Thyroid gland (tissue), 4 donors: Measurements from ENCODE around the gene PTPRR. TPM values are rescaled to one million over a fixed set of nuclear protein-coding genes. Genes with fewer than 3 reads are reported as not detected.

ENCODE experiments used
- DNase-seq, 2 donors: peaks; one replicate each; pipeline ENCODE4 v3.0.0-alpha.2; 2019
- H3K27ac ChIP-seq, 3 donors: fragments of 200-600 bp; sonication (generic); 1 replicate in 2 of 3; 2 replicates in 1 of 3; pipeline ENCODE4 v1.5.1; 2016 to 2019; ENCODE audit warnings: mild to moderate bottlenecking in 1 of 3, moderate library complexity in 1 of 3
- H3K27me3 ChIP-seq: fragments of 200-600 bp; sonication (generic); one replicate; pipeline ENCODE4 v1.5.1; 2019
- H3K36me3 ChIP-seq, 2 donors: fragments of 200-600 bp; sonication (generic); one replicate each; pipeline ENCODE4 v1.5.1; 2016 to 2019
- H3K4me1 ChIP-seq, 2 donors: fragments of 200-600 bp; sonication (generic); one replicate each; pipeline ENCODE4 v1.5.1; 2017 to 2019
- H3K4me3 ChIP-seq, 3 donors: fragments of 200-600 bp; sonication (generic); replicated peaks in 1 of 3; 1 replicate in 2 of 3; 2 replicates in 1 of 3; pipeline ENCODE4 v1.5.1; 2016; ENCODE audit warnings: mild to moderate bottlenecking in 1 of 3
- H3K9me3 ChIP-seq: fragments of 200-600 bp; sonication (generic); one replicate; pipeline ENCODE4 v1.5.1; 2017
- CTCF ChIP-seq, 6 experiments: fragments of 200-600 bp in 3 of 6; fragments of 450-650 bp in 3 of 6; sonication (generic) in 3 of 6; IDR thresholded peaks; one replicate each; pipeline ENCODE4 v1.5.1; 2016 to 2019; ENCODE audit warnings: antibody characterized with exemption in 6 of 6, mild to moderate bottlenecking in 2 of 6, inconsistent platforms in 1 of 6, moderate library complexity in 1 of 6
- POLR2A ChIP-seq, 2 donors: fragments of 450-650 bp; IDR thresholded peaks; one replicate each; pipeline ENCODE4 v1.6.1; 2017; ENCODE audit warnings: antibody characterized with exemption in 2 of 2, mild to moderate bottlenecking in 2 of 2, moderate library complexity in 1 of 2
- WGBS, 2 donors: methylation state at CpG; one replicate each; pipeline ENCODE4 v1.1.5; 2017; 5-methylcytosine and 5-hydroxymethylcytosine counted together
- intact Hi-C: fragments of 100-400 bp; cut with DNase I; formaldehyde crosslinking; loops from one replicate; pipeline ENCODE4 v1.15.1; 2023
- total RNA-seq, 4 donors: library from RNA; depleted of rRNA; stranded (reverse); fragments of >200 nt; gene quantifications; one replicate each; pipeline ENCODE4 v1.2.3, GENCODE V29; 2016

PTPRR gene
- total RNA-seq, 4 donors from 2014 or later, result 0.39 to 0.94 (median 0.67) TPM; not detected in 1

- intact Hi-C loops, result no loop called here
- H3K4me1 ChIP-seq, result no peaks in the 10 kb centered on the region
- H3K27me3 ChIP-seq, result no peaks in the 10 kb centered on the region
- no peaks in the 10 kb centered on the region for H3K9me3 ChIP-seq
- H3K4me3 ChIP-seq, result no peak overlapping the region
- 91 to 93% methylated on average over 2 of the region's 2 CpGs for WGBS, 2 donors
- H3K27ac ChIP-seq, result no peak overlapping the region
- no peak for DNase-seq
- no peaks in the 10 kb centered on the region for H3K36me3 ChIP-seq
- TF ChIP-seq CTCF (IDR thresholded peaks at IDR 0.05) (no peak), POLR2A (IDR thresholded peaks at IDR 0.05) (no peak)
These were observed 123.5 kb downstream of the PTPRR start for GRCh38 chr12:70796989-70797388.

GRCh38 chr12:70795608-70796007 is 124.9 kb downstream of the PTPRR start:
- no peak for DNase-seq
- no peak for TF ChIP-seq POLR2A (IDR thresholded peaks at IDR 0.05)
- TF ChIP-seq CTCF (IDR thresholded peaks at IDR 0.05), result no peak
- Histone ChIP-seq H3K9me3 (no peaks in the 10 kb centered on the region), H3K4me1 (no peaks in the 10 kb centered on the region), H3K36me3 (no peaks in the 10 kb centered on the region), H3K4me3 (no peak overlapping the region), H3K27me3 (no peaks in the 10 kb centered on the region), H3K27ac (no peak overlapping the region)
- intact Hi-C loops, result no loop called here
- 91 to 93% methylated on average over 4 of the region's 4 CpGs for WGBS, 2 donors

- TF ChIP-seq CTCF (IDR thresholded peaks at IDR 0.05), result no peak
- no peak for TF ChIP-seq POLR2A (IDR thresholded peaks at IDR 0.05)
- intact Hi-C loops, result no loop called here
- Histone ChIP-seq H3K27me3 (no peaks in the 10 kb centered on the region), H3K4me3 (no peak overlapping the region), H3K36me3 (no peaks in the 10 kb centered on the region), H3K4me1 (no peaks in the 10 kb centered on the region), H3K27ac (no peak overlapping the region), H3K9me3 (no peaks in the 10 kb centered on the region)
- no peak for DNase-seq
These were observed 126.4 kb downstream of the PTPRR start for GRCh38 chr12:70794131-70794530.

- H3K36me3 ChIP-seq, result no peaks in the 10 kb centered on the region
- H3K9me3 ChIP-seq, result no peaks in the 10 kb centered on the region
- no peaks in the 10 kb centered on the region for H3K27me3 ChIP-seq
- no peak for DNase-seq
- H3K27ac ChIP-seq, result no peak overlapping the region
- no peaks in the 10 kb centered on the region for H3K4me1 ChIP-seq
- no peak overlapping the region for H3K4me3 ChIP-seq
- TF ChIP-seq POLR2A (IDR thresholded peaks at IDR 0.05) (no peak), CTCF (IDR thresholded peaks at IDR 0.05) (no peak)
- WGBS, 2 donors, result 82 to 87% methylated on average over 5 of the region's 5 CpGs
- intact Hi-C loops, result no loop called here
These were observed 131.8 kb downstream of the PTPRR start for GRCh38 chr12:70788774-70789173.

- intact Hi-C loops, result no loop called here
- H3K27ac ChIP-seq, result no peak overlapping the region
- H3K4me3 ChIP-seq, result no peak overlapping the region
- WGBS, 2 donors, result 87% methylated on average over 1 of the region's 1 CpG
- DNase-seq, result no peak
- H3K4me1 ChIP-seq, result no peaks in the 10 kb centered on the region
- no peaks in the 10 kb centered on the region for H3K36me3 ChIP-seq
- H3K9me3 ChIP-seq, result no peaks in the 10 kb centered on the region
- TF ChIP-seq POLR2A (IDR thresholded peaks at IDR 0.05) (no peak), CTCF (IDR thresholded peaks at IDR 0.05) (no peak)
- no peaks in the 10 kb centered on the region for H3K27me3 ChIP-seq
These were observed 132.9 kb downstream of the PTPRR start for GRCh38 chr12:70787612-70788011.
